Psoas muscle (tissue), 8 donors: ENCODE measurements around the gene CAB39. TPM values are rescaled to one million over a fixed set of nuclear protein-coding genes. Genes with fewer than 3 reads are reported as not detected.

Experiments used
- ATAC-seq, 4 donors: fragments of 200-7000 bp; cut with Tn5 transposase; one replicate each; pipeline ENCODE4 v1.9.1; 2020; ENCODE audit warnings: moderate library complexity in 3 of 4, mild to moderate bottlenecking in 2 of 4
- DNase-seq, 2 donors: peaks; one replicate each; pipeline ENCODE4 v3.0.0-alpha.2; 2020
- H3K27ac ChIP-seq: fragments of 200-600 bp; one replicate; pipeline ENCODE4 v1.8.0; 2022
- H3K27me3 ChIP-seq, 3 donors: fragments of 200-600 bp in 1 of 3; one replicate each; pipeline versions ENCODE4 v1.6.1 to v1.8.0; 2013 to 2022; ENCODE audit warnings: low read length in 2 of 3, mild to moderate bottlenecking in 2 of 3, moderate library complexity in 1 of 3; ENCODE audit not compliant: insufficient read depth in 3 of 3
- H3K36me3 ChIP-seq, 2 donors: fragments of 200-600 bp in 1 of 2; one replicate each; pipeline versions ENCODE4 v1.6.1 to v1.8.0; 2013 to 2022; ENCODE audit warnings: low read depth in 1 of 2, mild to moderate bottlenecking in 1 of 2, moderate library complexity in 1 of 2; ENCODE audit not compliant: insufficient read depth in 1 of 2
- H3K4me1 ChIP-seq: fragments of 200-600 bp; one replicate; pipeline ENCODE4 v1.8.0; 2022
- H3K4me3 ChIP-seq: fragments of 200-600 bp; one replicate; pipeline ENCODE4 v1.8.0; 2022; ENCODE audit warnings: mild to moderate bottlenecking
- H3K9me3 ChIP-seq: fragments of 200-600 bp; one replicate; pipeline ENCODE4 v1.8.0; 2022
- WGBS, 3 donors: extraction: QIAGEN DNeasy Blood & Tissue Kit; methylation state at CpG; one replicate each; pipeline versions ENCODE4 v1.1.6 to v1.1.7; 2013; 5-methylcytosine and 5-hydroxymethylcytosine counted together
- intact Hi-C, 2 donors: fragments of 100-400 bp; cut with DNase I; formaldehyde crosslinking; loops; one replicate each; pipeline versions ENCODE4 v1.11.0 to v1.14.2; 2022
- polyA plus RNA-seq, 3 donors: library from polyadenylated mRNA; stranded (reverse); fragments of 200-250 nt; gene quantifications; one replicate each; pipeline ENCODE4 v1.2.3, GENCODE V29; 2013
- total RNA-seq, 4 donors: library from RNA; stranded (reverse); fragmentation: NEBNext Ultra II Directional in 2 of 4; extraction: Animal tissue kit (Norgen Biotek cat#: 25700) in 2 of 4; gene quantifications; one replicate each; pipeline versions ENCODE4 v1.2.1 to v1.2.4, GENCODE V29; 2021 to 2023
- TF ChIP-seq, protein P1 (sequence below): fragments of 200-600 bp; IDR thresholded peaks from one replicate; pipeline ENCODE4 v1.8.0; 2022; ENCODE audit warnings: antibody characterized with exemption
- donor health status: healthy with polysubstance abuse.
- donor health status: DM: no; HTN: no; CAD: no; lungs with moderate emphysema.
- donor health status: Bipolar disorder and iron deficiency.
- donor health status: healthy.
- donor health status: DM: yes; HTN: yes; CAD: no.
- donor health status: DM: no; HTN: no; CAD: no.
- donor health status: DM: no; HTN: no; CAD: no.
- donor health status: DM: yes; HTN: yes; CAD: no.

The CAB39 gene
- total and polyA plus RNA-seq, 7 donors, result 36.0 to 166 (median 123) TPM

DNA sequence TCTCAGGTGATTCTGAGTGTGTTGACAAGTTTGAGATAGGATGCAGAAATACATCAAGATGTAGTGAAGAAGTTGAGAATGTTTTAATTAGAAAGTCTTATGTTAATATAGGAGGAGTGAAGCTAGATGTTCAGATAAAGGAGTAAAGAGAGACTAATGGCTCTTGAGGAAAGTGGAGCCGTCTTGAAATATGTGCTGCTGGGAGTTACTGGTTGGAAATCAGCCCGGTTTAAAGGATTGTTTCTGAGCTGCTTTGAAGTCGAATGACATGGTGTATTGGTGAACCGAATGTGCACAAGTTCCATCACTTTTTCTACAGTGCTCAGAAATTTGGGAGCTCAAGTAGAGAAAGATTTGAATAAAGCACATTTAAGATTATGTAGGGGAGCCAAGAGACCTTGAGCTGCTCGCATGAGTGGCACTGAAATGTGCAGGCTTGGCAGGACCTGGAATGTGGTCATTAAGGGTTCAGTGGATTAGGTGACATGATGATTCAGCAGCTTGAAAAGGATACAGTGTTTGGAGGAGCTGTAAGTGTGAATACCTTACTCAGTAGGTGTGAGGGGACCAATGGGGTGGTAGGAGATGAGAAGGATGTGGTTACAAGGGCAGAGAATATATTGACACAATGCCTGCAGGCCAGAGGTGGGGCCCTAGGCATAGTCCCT lies 68.6 kb downstream of the CAB39 start:
- H3K9me3 ChIP-seq, result no peaks in the 10 kb centered on the region
- ATAC-seq, result peak; percentile 81 to 94 (median 92)
- H3K36me3 ChIP-seq, result no peaks in the 10 kb centered on the region
- WGBS, 3 donors, result 29 to 38% (median 31%) methylated on average over 5 of the region's 5 CpGs
- H3K4me3 ChIP-seq, result no peak overlapping the region
- peak overlapping the region; percentile 87 for H3K27ac ChIP-seq
- H3K4me1 ChIP-seq, result peaks cover 71% of the 10 kb centered on the region
- TF ChIP-seq, protein P1, sequence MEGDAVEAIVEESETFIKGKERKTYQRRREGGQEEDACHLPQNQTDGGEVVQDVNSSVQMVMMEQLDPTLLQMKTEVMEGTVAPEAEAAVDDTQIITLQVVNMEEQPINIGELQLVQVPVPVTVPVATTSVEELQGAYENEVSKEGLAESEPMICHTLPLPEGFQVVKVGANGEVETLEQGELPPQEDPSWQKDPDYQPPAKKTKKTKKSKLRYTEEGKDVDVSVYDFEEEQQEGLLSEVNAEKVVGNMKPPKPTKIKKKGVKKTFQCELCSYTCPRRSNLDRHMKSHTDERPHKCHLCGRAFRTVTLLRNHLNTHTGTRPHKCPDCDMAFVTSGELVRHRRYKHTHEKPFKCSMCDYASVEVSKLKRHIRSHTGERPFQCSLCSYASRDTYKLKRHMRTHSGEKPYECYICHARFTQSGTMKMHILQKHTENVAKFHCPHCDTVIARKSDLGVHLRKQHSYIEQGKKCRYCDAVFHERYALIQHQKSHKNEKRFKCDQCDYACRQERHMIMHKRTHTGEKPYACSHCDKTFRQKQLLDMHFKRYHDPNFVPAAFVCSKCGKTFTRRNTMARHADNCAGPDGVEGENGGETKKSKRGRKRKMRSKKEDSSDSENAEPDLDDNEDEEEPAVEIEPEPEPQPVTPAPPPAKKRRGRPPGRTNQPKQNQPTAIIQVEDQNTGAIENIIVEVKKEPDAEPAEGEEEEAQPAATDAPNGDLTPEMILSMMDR, result no peak
- H3K27me3 ChIP-seq, result no peaks in the 10 kb centered on the region
- peak in 1 of 2 donors; percentile 59 for DNase-seq
- intact Hi-C loops, result no loop called here

DNA sequence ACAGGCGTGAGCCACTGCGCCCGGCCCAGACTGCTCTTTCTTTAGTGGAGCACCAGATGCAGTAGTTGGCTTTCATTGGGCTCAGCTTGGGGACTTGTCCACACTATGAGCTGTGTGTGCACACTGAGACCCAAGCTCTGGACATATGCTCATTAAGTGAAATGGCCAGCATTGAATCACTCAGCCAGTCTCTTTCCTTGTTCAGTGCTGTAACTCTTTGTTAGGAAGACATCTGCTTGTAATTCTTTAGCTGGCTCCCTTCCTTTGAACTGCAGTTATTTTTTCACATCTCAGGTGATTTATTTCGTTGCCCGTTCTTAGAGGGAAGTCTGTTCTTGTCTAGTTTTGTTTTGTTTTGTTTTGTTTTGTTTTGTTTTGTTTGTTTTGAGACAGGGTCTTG lies 70.5 kb downstream of the CAB39 start:
- no peaks in the 10 kb centered on the region for H3K36me3 ChIP-seq
- DNase-seq (no peak), ATAC-seq (no peak)
- H3K27ac ChIP-seq, result peak overlapping the region; percentile 87
- TF ChIP-seq, protein P1, result no peak
- no peaks in the 10 kb centered on the region for H3K9me3 ChIP-seq
- no peaks in the 10 kb centered on the region for H3K27me3 ChIP-seq
- 72 to 84% (median 78%) methylated on average over 5 of the region's 5 CpGs for WGBS, 3 donors
- H3K4me1 ChIP-seq, result peaks cover 55% of the 10 kb centered on the region
- no peak overlapping the region for H3K4me3 ChIP-seq
- intact Hi-C loops, result no loop called here

DNA sequence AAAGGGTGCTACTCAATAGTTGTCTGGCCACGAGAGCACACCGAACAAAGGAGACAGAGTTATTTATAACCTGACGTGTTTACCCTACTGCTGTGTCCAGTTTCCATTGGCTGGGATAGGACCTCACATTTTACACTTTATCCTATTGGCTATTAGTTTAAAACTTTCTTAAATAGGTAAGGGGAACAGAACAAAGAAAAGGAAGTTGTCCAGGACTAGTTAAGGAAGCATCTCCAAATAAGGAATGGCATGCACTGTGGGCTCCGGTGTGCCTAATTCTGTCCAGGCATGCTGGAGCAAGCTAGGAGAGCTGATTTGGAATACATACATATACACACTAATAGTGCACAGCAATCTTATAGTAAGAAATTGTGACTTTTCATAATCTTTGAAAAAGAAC lies 72.2 kb downstream of the CAB39 start:
- TF ChIP-seq, protein P1, result no peak
- intact Hi-C loops, result no loop called here
- DNase-seq, result no peak
- H3K4me1 ChIP-seq, result peaks cover 38% of the 10 kb centered on the region
- H3K4me3 ChIP-seq, result no peak overlapping the region
- ATAC-seq, result no peak
- no peaks in the 10 kb centered on the region for H3K36me3 ChIP-seq
- H3K9me3 ChIP-seq, result peaks cover 8% of the 10 kb centered on the region
- H3K27me3 ChIP-seq, result no peaks in the 10 kb centered on the region
- peak overlapping the region; percentile 65 for H3K27ac ChIP-seq
- WGBS, 3 donors, result 24 to 41% (median 31%) methylated on average over 4 of the region's 4 CpGs

DNA sequence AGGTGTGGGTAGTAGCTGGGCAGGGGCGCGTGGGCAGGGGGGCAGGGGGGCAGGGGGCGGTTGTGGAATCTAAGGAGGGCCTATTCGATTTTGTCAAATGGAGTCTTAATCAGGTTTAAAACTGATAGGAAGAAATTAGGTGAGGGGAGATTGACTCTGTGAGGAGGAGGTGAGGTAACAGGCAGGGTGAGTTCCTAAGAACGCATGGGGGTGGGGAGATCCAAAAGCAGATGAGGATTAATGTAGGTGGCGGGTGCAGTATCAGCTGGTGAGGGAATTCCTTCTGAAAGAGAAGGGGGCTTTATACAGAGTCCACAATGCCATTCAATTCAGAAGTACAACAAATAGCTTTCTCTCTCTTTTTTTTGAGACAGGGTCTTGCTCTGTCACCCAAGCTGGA lies 72.7 kb downstream of the CAB39 start:
- Histone ChIP-seq H3K4me1 (peaks cover 35% of the 10 kb centered on the region), H3K9me3 (peaks cover 8% of the 10 kb centered on the region), H3K36me3 (no peaks in the 10 kb centered on the region), H3K27me3 (no peaks in the 10 kb centered on the region), H3K27ac (peak overlapping the region; percentile 65), H3K4me3 (no peak overlapping the region)
- ATAC-seq, result no peak
- TF ChIP-seq, protein P1, result no peak
- intact Hi-C loops, result no loop called here
- 86 to 96% (median 95%) methylated on average over 6 of the region's 6 CpGs for WGBS, 3 donors
- DNase-seq, result no peak

DNA sequence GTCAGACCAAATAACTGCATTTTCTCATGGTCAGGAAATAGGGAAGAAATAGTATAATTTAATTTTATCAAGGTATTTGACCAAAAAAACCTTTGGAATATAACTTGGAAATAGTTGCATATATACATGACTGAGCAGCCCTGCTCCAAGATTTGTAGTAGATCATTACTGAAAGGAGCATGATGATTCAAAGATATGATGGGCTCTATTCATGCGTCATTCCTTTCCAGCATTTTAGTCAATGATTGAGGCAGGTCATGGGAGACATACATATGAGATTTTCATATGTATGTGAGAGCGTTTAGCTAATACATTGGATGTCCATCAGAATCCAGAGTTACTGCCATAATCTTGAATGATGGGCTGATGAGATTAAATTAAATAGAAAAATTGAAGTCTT lies 74.5 kb downstream of the CAB39 start:
- intact Hi-C loops, result no loop called here
- no peak overlapping the region for H3K27ac ChIP-seq
- DNase-seq (no peak), ATAC-seq (no peak)
- H3K4me3 ChIP-seq, result no peak overlapping the region
- peaks cover 8% of the 10 kb centered on the region for H3K9me3 ChIP-seq
- WGBS, 3 donors, result 98 to 100% (median 98%) methylated on average over 2 of the region's 2 CpGs
- peaks cover 35% of the 10 kb centered on the region for H3K4me1 ChIP-seq
- TF ChIP-seq, protein P1, result no peak
- no peaks in the 10 kb centered on the region for H3K27me3 ChIP-seq
- H3K36me3 ChIP-seq, result peaks cover 0 to 16% of the 10 kb centered on the region in 2 donors
